Measurements from ENCODE around the gene CRELD2.

DNA sequence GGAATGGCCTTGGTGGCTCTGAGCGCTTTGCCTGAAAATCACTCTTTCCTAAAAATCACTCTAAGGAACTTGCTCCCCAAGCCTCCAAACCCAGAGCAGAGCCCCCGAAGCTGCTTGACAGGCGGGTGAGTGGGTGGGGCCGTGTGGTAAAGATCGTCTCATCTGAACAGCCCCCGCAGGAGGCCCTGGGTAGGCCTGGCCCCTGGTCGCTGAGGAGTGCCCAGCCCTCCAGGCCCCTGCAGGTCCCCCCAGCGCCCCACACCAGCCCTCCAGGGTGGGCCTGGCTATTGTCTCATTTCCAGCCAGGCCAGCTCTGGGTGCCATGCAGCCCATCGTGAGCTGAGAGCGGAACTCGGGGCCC is 25.0 kb downstream of the CRELD2 start:
- TF ChIP-seq CTCF (IDR thresholded peaks at IDR 0.05) (no peak), POLR2A (IDR thresholded peaks at IDR 0.05) (no peak), EP300 (IDR thresholded peaks at IDR 0.05) (no peak)

Measured in stomach (tissue), 4 donors.